Fibroblast of skin of scalp (primary cell): Measurements from ENCODE around the gene NSUN4.

ENCODE experiments used
- DNase-seq: peaks from one replicate; pipeline ENCODE4 v3.0.0-alpha.2; 2013

Gene NSUN4

DNA sequence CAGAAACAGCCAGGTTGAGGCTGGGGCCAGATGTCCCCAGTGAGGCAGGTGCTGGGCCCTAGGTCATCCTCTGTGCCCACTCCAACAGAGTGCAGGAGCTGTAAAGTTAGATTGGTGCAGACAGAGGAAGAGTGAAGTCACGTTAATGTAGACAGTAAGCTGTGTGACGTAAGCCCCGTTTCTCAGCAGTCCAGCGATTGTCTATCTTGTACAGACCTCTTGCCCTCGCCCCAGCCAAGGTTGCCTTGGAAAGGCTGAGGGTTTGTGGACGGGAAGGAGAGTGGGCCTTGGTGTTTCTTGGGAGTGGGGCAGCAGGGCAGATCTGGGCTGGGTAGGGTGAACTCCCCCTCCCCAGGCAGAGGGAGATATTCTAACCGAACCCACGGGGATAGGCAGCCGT, 67.0 kb downstream of the NSUN4 start:
- no peak for DNase-seq

DNA sequence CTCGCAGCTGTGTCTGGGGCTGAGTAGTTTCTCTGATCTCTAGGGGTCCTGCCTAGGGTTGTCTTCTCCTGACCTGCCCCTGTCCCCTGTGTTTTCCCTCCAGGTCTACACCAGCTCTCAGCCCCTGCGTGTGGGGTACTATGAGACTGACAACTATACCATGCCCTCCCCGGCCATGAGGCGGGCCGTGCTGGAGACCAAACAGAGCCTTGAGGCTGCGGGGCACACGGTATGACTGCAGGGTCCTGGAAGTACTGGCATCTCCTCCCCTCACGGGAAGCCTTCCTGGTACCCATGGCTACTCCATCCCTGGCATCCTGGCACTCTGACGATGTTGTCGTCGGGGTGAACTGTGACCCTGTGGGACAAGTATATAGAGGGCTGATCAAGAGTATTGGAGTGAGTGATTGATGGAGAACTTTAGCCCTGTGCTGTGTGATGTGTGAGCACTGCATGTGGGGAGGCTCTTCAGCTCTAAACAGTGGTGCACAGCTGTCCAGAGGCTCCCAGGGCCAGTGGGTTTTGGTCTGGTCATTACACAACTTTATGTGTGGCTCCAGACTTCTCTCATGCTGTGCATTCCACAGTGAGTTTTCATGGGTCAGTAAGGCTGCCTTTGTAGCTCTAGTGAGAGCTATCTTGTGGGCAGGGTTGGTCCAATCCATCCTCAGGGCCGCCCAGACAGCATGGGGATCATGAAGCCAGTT, 67.9 kb downstream of the NSUN4 start:
- DNase-seq, result no peak

DNA sequence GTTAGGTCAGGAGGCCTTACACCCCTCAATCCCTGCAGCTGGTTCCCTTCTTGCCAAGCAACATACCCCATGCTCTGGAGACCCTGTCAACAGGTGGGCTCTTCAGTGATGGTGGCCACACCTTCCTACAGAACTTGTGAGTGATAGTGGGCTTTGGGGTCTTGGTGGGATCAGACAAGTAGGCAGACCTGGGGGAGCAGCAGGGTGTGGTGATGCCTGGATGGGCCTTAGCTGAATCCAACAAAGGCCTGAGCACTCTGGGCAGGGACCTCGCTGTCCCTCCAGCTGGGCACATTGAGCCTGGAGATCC, 68.4 kb downstream of the NSUN4 start:
- no peak for DNase-seq

DNA sequence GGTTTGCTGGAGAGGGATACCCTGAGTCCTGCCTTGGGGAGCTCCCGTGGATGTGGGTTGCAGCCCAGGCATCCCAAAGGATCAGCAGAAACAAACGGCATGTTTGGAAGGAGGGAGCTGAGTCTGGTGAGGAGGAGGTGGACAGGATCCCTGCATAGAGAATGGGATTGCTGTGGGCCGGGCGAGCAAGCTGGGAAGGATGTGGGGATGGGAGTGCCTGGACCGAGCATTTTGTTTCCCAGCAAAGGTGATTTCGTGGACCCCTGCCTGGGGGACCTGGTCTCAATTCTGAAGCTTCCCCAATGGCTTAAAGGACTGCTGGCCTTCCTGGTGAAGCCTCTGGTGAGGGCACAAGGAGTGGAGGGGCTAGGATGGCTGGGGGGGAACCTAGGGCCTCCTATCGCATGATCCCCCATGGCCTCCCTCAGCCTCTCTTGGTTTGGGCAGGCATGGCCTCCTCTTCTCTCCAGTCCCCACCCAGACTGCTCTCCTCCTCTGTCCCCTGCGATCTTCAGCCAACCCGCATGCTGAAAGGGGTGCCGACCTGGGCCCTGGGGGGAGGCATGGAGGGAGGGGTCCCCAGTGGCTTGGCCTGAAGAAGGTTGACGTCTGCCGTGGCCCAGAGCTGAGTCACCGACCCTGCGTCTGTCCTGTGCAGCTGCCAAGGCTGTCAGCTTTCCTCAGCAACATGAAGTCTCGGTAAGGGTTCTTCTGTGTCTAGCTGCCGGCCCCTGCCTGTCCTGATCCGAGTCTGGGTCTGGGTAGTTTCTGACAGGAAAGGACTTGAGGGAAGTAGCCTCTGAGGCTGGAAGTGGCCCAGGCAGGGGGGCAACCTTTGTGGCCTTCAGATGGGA, 69.8 kb downstream of the NSUN4 start:
- DNase-seq, result no peak

DNA sequence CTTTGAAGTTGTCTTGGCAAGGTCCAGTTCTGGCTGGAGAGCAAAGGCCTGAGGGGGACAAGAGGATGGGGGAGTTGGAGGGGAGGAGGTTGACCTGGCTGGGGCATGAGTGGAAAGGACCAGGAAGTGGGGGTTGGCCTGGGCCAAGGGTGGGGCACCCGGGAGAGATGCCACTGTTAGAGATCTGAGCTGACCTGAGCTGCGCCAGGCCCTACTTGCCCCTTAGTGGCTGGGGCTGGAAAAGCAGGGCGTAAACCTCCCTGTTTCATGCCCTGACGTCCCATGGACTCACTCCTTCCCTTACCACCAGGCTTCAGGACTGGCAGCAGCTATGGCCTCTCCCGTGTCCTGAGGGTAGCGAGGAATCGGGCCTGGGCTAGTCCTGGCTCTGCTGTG, 70.4 kb downstream of the NSUN4 start:
- DNase-seq, result no peak
